KBM-7 (cell line): Measurements from ENCODE around the gene CTIF.
"Not testable (repeated sequence)": the region's sequence is repeated elsewhere in the genome, so short reads cannot be mapped to it uniquely, and the experiment has no call there.

ENCODE experiments used
- DNase-seq: peaks from one replicate; pipeline ENCODE4 v3.0.0-alpha.2; 2015
- in situ Hi-C: fragments of 300-500 bp; cut with MboI; formaldehyde crosslinking; loops from 2 replicates; pipeline ENCODE4 v1.14.3; 2020; ENCODE audit warnings: low sequenced_read_pairs, low pct_unique_long_range_greater_than_20kb, mixed read lengths

CTIF gene

DNA sequence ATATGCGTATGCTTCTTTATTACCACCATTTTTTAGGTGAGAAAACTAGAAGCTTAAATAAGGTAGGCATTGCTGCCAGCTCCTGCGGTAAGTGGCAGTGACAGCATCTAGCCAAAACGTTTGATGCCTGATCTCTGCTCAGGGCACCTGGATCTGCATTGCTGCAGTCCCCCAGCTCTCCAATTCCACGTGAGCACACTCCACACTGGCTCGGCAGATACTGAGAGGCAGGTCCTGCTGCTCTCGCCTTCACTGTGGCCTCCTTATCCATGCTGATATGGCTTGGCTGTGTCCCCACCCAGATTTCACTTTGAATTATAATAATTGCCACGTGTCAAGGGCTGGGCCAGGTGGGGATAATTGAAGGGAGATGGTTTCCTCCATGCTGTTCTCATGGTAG is 160.9 kb downstream of the CTIF start:
- DNase-seq, result no peak
- in situ Hi-C loops, result loop anchor here (25.0 kb wide), 2 partner anchors 738 to 1163 kb away; no protein-coding TSS in a partner anchor

- in situ Hi-C loops, result no loop called here
- DNase-seq, result no peak
These were observed 161.6 kb downstream of the CTIF start for GRCh38 chr18:48700446-48700845.

DNA sequence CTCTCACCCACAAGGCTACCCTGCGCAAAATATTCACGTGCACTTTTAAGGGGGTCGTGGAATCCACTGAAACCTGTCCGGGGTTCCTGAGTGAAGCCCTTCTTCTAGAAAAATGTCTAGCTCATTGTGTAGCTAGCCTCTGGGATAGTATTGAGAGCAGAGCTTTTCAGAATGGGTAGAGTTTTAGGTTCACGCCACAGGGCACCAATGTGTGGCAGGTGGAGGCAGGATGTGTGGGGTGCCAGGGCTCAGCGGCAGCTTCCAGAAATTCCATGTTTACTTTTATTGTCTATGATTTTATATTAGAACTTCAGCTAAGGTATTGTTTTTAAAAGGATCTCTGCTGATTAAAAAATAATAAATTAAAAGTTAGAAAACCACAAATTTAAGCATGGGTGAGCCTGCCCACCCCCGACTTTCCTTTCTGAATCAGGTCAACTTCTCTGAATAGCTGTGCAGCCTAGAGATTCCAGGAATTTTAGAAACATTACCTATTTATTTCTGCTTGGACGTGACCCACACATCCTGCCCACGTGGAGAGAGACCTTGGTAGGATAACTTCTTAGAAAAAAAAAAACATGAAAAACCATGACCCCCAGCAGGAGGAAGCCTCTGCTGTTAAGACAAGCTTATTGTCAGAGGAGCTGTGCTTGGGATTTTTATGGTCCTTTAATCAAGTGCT is 163.7 kb downstream of the CTIF start:
- no peak for DNase-seq
- in situ Hi-C loops, result no loop called here

GRCh38 chr18:48703028-48703386 is 164.2 kb downstream of the CTIF start:
- no peak for DNase-seq
- in situ Hi-C loops, result no loop called here

- no peak for DNase-seq
- in situ Hi-C loops, result no loop called here
These were observed 164.6 kb downstream of the CTIF start for GRCh38 chr18:48703418-48703817.

- in situ Hi-C loops, result no loop called here
- DNase-seq, result no peak
These were observed 166.2 kb downstream of the CTIF start for GRCh38 chr18:48705043-48705442.

- in situ Hi-C loops, result no loop called here
- DNase-seq, result no peak
These were observed 166.7 kb downstream of the CTIF start for GRCh38 chr18:48705531-48705930.

DNA sequence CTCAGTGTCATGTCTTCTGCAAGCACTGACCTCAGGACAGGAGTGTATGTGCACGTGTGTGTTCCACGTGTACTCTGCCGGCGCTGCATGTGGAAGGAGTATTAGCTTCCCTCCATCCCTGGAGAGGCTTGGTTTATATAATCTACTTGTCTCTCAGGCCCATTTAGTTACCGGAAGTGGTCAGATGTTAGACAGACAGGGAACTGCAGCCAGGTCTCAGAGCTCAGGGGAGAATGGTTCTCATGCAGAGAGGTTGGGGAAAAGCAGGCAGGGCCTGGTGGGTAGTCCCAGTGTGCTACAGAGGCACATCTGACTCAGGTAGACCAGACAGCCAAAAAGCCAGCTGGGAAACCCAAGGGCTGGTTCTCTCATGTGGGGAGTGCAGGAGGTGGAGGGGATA is 167.9 kb downstream of the CTIF start:
- DNase-seq, result peak; percentile 25
- in situ Hi-C loops, result no loop called here

GRCh38 chr18:48707636-48708296 is 168.9 kb downstream of the CTIF start:
- in situ Hi-C loops, result no loop called here
- DNase-seq, result no peak

DNA sequence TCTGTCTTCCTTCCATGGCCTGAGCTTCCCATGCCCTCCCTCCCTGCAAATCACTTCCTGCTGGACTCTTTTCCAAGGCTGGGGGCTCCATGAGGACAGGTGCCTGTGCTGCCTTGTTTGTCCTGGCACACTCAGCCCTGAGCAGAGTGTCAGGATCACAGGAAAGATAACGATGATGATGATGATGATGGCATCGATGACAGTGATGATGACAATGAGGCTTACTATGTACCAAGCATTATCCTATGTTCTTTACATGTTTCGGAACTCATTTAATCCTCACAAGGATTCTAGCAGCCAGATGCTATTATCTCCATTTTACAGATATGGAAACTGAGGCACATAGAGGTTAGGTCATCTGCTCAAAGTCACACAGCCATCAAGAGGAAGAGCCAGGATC is 170.0 kb downstream of the CTIF start:
- in situ Hi-C loops, result no loop called here
- DNase-seq, result no peak

GRCh38 chr18:48709371-48710062 is 170.7 kb downstream of the CTIF start:
- DNase-seq, result no peak
- in situ Hi-C loops, result no loop called here

DNA sequence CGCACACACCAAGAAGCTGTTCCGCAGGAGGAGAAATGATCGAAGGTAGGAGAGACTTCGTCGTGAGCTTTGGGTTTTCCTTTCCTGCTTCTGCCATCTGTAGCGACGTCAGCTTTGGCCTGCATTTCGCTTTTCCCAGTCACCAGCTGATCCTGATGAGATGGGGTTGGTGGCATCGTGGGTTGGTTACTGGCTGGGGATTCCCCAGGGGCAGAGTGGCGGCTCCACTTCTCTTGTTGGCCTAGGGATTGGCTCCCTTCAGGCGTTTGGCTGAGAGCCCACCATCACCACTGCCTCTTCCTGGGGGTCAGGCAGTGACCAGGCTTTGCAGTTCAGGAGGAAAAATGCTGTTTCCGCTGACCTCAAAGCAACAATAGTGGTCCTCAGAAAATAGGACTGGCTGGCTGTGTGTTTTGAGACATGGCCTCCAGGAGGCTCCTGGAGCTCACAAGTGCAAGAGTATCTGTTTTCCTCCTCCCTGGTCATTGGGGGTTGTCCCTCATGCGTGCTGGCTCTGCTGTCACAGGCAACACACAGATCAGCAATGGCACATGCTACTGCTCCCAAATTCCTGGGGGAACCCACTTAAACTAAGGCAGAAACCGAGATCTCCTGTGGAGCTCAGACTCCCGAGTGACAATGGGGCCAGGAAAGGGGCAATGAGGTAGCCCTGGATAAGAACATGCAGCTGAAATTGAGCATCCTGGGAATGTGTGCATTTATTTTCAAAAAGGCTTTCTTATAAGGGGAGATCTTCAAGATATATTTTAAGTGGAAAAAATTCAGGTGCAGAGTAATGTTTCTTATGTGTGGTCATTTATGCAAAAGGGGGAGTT is 173.0 kb downstream of the CTIF start:
- peak; percentile 26 for DNase-seq

GRCh38 chr18:48713309-48713708 is 174.5 kb downstream of the CTIF start:
- no peak for DNase-seq
- in situ Hi-C loops, result no loop called here

More for the DNA sequence above, 173.0 kb downstream of the CTIF start:
- in situ Hi-C loops, result no loop called here

DNA sequence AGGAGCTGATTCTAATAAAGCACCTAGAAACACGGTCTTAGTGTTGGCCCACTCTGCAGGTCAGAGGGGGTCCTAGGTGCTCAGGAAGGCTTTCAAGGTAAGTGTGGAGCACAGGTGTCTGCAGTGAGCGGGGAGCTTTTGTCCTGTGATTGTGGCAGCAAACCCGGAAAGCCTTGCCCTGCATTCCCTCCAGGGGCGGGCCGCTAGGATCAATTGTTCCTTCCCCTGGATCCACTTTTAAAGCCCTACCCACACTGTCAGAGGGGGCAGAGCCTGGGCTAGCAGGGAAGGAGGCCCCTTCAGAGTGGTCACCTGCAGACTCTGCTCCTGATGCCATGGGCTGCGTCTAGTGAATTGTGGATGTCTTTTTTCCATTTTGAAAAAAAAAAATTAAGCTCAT is 176.0 kb downstream of the CTIF start:
- no peak for DNase-seq
- in situ Hi-C loops, result no loop called here

DNA sequence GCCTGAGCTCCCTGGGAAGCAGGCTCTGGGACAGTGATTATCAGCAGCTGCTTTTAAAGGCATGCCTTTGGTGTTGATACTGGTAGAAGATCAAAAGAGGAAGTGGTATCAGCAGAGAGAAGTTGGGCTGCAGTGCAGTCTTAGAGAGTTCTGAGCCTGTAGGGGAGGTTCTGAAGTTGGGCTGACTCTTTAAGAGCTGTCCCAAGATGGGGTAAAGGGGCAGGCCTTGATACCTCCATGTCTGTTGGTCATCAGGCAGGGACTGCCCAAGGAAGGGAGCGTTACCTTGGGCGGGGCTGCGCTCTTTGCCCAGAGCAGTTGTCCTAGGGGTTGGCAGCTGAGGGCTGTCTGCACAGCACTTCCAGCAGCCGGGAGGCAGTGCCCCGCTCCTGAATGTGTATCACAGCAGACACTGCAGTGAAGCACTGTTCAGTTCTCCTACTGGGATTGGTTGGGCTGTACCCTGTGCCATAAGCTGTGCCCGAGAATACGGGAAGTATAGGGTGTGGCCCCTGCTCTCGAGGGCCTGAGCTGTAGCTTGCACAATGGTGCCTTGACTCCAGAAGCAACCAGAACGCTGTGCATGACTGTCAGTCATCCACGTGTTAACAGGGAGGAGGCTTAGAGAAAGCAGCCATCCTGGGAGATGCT is 177.0 kb downstream of the CTIF start:
- DNase-seq, result peak; percentile 82
- in situ Hi-C loops, result no loop called here

GRCh38 chr18:48717227-48717626 is 178.4 kb downstream of the CTIF start:
- in situ Hi-C loops, DNase-seq: not testable (repeated sequence)

DNA sequence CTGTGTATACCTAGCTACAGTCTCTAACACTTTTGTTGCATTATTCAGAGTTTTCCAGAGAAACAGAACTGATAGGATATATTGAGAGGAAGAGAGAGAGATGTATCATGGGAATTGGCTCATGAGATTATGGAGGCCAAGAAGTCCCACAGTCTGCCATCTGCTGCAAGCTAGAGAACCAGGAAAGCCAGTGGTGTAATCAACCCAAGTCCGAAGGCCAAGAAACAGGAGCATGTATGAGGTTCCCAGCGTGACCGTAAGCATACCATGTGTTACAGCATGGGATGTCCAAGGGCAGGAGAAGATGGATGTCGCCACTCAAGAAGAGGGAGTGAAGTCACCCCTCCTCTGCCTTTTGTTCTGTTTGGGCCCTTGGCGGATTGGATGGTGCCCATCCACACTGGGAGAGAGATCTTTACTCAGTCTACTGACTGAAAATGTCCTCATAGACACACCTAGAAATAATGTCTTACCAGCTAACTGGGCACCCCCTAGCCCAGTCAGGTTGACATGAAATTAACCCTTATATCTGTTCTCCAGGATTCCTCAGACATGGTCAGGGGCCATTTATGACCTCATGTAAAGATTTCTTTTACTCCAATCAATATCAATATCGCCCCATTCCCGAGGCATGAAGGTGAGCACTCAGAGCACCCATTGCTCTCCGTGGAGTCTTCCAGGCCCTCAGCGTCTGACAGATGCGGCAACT is 179.6 kb downstream of the CTIF start:
- no peak for DNase-seq
- in situ Hi-C loops, result no loop called here

GRCh38 chr18:48719388-48719787 is 180.6 kb downstream of the CTIF start:
- no peak for DNase-seq
- in situ Hi-C loops, result no loop called here
